Bone marrow (tissue), 2 donors: ENCODE measurements around the gene OSBPL5.

Experiments
- DNase-seq, 2 donors: peaks; one replicate each; lab custom pipeline; 2025; lab: John Stamatoyannopoulos, UW

OSBPL5 gene

DNA sequence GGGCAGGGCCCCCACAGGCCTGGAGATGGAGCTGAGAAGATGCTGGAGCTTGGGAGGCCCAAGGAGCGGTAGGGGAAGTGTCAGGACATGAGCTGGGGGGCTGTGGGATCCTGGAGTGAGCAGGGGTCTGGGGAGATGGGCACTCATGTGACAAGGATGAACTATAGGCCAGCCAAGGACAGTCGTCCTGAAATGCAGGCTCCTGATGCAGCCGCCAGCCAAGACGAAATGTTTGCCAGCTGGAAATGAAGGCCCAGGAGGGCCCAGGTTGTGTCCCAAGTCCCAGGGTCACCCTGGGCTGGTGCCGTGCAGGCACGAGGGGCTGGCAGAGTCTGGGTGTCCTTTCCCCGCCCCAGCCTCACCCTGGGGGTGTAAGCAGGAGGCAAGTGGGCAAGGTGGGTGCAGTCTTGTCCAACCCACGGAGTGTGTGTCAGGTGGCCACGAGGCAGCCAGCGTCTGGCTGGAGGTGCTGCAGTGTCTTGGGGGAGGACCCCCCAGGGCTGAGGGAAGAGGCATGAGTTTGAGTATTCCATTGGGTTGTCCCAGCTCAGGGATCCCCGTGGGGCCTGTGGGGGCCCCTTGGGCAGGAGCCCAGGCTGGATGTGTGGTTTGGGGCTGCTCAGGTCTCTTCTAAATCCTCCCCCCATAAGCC is 32.1 kb upstream of the OSBPL5 start:
- DNase-seq = no peak

DNA sequence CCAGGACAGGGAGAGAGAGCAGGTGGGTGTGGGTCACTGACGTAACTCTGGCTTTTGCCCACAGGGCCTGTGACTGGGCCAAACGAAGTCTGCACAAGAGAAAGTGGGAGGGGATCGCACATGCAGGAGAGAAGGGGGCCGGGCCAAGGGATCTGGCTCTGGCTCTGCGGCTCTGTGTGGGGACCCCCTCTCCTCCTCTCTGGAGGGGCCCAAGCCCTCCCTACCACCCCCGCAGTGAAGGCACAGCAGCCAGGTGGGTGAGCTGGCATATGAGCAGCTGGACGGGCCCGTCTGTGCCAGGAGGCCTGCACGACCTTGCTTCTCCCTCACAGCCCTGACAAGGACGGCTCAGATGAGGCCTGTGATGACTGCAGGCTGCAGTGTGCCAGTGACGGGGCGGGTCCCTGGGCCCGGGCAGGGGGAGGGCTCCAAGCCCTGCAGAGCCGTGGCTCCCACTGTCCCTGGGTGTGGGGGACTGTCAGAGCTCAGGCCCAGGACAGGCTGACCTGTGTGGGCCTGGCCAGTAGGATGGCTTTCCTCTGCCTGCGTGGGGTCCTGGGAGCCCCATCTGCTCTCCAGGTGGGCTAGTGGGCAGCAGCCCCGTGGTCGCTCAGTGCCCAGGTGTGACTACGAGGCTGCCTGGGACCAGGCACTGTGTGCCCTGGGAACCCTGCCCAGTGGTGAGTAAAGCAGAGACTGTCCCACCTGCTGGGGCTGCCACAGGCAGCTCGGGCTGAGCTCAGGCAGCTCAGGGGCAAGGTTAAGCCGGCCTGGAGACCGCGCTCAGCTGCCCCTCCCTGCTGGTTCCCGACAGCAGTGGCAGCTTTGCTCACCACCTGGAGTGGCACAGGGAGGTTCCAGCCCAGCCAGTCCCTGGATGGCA is 31.3 kb upstream of the OSBPL5 start:
- no peak for DNase-seq

DNA sequence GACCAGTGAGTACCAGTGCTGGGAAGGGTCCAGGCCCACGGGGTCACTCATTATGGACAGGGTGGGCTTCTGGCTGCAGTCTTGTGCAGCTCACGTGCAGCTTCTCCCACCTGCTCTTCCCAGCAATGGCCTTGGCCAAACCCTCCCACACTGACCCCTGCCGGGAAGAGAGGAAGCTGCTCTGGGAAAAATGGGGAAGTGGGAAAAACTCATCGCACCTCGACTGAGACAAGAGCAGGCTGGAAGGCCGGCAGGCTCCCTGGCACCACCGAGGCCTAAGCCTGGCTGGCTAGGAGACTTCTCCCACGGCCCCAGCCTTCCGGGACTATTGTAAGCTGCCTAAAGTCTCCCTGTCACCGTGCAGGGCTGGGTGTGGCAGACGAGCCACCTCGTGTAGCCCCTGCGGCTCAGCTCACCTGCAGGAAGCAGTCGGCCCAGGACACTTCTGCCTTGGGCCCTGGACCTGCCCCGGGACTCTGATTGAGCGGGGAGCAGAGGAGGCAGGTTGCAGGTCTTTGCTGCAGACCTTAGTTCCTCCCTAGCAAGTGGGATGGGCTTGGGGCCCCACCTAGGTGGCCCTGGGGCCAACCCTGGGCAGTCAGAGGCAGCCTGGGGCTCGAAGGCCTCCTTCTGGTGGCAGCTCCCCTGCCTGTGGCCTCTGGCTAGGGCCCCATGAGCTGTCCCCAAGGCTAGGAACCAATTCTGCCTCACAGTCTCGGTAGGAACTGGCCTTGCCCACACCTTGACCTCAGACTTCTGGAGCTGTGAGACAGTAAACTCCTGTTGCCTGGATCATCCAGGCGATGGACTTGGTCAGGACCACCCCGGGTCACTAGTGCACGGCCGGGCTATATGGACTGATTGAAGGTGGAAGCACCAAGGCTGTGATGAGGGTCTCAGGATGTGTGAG is 30.4 kb upstream of the OSBPL5 start:
- no peak for DNase-seq

DNA sequence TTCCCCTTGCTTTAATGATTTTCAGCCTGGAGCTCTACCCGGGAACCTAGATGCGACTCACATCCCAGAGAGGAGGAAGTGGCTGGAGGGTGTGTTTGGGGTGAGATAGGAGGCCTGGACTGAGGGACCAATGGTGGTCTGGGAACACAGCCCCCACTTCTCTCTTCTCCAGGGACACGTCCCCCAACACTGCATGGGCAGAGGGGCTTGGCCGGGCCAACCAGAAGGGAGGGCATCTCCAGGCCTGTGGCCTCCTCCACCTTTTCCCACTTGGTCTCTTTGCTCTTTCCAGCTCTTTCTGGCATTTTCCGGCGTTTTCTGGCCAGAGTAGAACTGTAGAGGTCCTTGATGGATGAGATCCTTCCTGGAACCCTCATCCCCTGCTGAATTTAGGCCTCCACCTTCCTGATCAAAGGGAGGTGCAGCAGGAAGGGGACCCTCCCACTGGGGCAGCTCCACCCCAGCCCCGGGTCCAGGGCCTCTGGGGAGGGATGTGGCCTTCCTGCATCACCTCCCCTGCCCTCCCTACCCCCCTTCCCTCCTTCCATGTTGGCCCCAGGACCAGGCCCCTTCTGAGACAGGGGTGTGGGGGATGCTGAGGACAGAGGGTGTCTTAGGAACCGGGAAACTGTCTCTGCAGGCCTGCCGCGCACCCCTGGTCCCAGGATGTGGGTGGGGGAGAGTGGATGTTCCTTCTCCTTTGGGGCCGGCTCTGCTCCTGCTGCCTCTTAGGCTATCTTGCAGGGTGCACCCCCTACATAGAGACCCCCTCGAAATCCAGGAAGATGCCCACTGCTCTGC is 29.1 kb upstream of the OSBPL5 start:
- no peak for DNase-seq

DNA sequence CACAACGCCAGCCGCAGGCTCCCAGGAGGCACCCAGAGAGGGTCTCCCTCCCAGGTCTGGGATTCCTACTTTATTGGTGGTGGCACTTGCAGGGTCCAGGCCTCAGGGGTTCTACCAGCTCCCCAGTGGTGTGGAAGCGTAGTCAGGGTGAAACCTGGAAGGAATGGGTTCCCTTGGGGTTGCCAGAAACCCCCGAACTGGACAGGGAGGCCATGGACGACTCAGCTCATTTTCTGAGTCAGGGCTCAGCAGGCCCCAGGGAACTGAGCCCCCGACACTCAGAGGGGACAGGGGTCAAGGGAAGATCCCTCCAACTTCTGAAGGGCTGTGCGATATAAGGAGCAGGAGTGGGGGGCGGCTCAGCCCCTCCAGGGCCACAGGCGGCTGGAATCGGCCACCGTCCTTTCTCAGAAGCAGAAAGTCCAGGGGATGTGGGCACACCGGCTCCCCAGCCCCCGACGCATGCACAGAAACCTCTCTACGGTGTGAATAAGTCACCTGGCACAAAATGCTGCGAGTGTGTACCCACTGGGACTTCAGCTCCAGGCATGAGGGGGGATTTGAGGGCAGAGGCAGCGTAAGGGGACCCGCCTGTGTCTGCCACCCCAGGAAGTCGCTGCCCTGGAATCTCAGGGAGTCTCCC is 28.4 kb upstream of the OSBPL5 start:
- DNase-seq = no peak

DNA sequence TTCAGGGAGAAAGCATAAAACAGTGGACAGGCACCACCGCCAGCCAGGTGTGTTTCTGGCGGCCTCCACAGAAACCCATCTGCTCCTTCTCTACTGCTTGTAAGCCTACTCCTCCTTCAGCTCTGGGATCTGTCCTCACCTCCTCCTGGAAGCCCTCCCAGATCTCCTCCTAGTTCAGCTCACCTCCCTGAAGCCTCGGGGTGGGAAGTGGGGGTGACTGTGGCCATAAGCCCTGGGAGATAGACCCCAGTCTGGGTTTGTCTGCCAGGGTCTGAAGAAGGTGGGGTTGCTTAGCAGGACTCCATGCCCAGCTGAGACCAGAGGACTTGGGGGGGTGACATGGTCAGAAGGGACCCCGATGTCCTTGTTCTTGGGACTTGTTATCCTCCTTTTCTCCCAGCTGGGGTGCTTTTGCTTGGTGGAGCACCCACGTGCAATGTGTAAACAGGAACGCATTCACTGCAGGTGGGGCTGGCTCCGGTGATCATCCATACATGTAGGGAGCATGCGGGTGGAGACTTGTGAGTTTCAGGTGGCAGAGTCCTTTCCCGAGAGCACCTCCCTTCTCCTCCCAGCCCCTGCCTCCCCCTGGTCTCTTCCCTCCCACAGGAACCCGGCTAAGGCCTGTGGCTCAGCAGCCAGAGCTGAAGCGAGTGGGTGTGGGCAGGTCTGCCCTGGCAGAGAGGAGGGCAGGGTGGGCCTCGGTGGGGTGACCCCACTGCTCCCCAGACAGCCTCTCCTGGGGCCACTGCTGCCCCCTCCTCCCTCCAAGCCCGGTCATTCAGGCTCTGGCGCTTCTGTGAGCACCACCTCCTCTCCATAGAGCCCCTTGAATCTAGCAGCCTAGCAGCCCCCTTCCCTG is 27.6 kb upstream of the OSBPL5 start:
- DNase-seq = no peak

DNA sequence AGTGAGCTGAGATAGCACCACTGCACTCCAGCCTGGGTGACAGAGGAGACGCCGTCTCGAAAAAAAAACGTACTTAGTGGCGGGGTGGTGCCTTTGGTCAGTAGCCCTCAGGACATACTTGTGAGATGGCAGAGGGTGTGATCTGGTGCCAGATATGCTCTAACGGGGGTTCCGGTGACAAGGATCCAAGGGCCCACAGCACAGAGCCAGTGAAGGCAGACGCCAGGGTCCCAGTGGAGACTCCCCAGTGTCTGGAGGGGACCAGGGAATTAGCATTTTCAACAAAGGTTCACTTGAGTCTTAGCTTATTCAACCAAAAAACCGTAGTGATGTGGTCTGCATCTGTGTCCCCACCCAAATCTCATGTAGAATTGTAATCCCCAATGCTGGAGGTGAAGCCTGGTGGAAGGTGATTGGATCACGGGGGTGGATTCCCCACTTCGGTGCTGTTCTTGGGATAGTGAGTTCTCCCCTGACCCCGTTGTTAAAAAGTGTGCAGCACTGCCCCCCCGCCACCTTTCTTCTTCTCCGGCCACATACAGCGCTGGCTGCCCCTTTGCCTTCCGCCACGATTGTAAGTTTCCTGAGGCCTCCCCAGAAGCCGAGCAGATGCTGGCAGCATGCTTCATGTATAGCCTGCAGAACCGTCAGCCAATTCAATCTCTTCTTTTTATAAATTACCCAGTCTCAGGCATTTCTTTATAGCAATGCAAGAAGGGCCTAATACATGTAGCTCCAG is 26.6 kb upstream of the OSBPL5 start:
- DNase-seq = no peak

DNA sequence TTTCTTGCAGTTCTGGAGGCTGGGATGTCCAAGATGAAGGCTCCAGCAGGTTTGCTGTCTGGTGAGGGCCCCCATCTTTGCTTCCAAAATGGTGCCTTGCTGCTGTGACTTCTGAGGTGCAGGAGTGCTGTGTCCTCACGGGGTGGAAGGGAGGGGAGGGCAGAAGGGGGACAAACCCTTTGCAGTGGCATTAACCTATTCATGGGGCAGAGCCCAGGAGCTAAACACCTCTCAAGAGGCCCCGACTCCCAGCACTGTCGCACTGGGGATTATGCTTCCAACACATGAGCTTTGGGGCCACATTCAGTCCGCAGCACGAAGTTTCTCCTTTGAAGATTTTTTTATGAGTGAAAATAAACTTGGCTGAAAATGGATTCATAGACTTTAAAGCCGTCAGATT is 25.5 kb upstream of the OSBPL5 start:
- no peak for DNase-seq

DNA sequence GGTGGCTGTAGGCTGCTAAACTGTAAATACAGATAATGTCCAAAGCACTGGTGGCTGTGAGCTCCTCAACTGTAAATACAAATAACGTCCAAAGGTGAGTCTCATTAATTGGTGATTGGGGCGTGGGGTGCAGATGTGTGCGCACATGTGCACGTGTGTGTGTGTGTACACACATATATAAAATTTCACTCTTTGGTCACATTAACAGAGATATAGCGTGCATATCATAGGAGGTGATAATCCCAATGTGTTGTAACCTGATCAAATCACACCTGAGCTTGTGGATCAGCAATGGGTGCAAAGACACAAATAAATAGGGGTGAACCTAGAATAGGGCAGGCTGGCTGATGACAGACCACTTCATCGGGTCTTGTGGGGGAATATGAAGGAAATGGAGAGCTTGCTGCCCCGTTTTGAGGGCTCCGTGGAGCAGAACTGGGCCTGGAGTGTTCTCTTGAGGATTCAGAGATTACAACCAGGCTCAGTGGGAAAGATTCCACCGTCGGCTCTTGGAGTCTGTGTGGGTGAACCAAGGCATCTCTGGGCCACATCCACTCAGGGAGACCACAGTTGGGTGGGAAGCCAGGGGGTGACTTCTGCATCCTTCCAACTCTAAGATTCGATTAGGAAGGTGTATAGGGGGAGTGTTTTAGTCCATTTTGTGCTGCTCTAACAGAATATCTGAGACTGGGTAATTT is 24.9 kb upstream of the OSBPL5 start:
- no peak for DNase-seq

DNA sequence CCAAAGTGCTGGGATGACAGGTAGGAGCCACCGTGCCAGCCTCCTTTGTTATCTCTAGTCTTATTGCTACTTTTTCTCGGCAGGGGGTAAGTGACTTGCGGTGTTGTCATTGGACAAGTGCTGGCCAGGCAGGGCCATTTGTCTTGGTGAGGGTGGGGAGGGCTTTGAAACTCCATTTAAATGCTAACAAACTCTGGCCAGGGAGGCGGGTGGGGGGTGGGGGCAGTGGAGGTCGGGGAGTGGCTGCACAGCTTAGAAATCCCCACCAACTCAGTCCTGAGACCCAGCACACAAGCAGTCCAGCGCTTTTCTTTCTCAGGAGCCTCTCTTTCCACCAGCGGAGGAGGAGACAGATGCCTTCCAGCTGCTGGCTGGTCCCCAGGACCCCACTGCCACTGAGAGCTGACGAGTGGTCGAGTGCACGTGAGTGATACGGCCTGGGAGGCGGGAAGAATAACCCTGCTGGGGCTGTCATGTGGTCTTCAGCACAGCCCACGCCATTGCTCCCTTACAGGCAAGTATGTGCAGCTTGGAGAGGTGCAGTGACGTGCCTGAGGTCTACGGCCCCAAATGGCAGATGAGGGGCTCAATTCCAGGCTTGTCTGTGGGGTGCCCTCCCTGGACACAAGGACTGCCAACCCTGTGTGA is 24.2 kb upstream of the OSBPL5 start:
- no peak for DNase-seq

DNA sequence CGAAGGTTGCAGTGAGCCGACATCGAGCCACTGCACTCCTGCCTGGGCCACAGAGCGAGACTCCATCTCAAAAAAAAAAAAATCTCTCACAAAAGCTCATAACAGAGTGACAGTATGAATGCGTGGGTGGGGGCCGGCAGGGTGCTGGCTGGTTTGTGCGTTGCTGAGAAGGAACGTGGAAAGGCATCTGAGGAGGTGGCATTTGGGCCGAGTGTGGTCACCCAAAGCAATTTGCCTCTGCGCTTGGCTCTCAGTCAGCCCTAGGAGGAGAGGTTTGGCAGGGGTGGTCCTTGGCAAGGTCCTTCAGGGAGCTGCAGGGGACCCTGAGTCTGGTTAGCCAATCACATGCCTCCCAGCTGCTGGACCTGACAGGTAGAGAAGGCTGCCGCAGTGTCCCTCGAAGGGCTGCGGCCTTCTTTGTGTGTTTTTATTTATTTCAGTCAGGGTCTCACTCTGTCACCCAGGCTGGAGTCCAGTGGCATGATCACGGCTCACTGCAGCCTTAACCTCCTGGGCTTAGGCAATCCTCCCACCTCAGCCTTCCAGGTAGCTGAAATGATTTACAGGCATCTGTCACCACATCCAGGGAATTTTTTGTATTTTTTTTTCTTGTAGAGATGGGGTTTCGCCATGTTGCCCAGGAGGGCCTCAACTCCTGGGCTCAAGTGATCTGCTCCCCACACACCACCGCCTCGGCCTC is 23.5 kb upstream of the OSBPL5 start:
- DNase-seq = no peak

DNA sequence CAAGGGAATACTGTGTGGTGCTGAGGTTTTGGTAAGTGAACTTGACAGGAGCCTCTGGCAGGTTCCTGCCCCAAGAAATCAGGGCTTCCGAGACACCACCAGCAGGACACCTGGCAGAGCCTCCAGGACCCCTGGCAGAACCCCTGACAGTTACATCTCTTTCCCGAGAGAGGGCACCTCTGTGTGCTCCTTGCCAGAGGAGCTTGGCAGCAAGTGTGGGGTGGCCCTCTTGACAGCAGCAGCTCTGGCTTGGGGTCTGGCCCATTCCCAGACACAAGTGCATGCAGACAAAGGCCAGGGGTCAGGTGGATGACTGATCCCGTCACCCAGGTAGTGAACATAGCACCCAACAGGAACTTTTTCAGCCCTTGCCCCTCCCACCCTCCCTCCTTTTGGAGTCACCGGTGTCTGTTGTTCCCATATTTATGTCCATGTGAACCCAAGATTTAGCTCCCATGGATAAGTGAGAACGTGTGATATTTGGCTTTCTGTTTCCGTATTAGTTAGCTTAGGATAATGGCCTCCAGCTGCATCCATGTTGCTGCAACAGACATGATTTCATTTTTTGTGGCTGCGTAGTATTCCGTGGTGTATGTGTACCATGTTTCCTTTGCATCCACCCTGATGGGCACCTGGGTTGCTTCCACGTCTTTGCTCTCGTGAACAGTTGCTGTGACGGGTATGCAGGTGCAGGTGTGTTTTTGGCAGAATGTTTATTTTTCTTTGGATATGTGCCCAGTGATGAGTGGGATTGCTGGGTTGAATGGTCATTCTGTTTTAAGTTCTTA is 21.2 kb upstream of the OSBPL5 start:
- DNase-seq = no peak

DNA sequence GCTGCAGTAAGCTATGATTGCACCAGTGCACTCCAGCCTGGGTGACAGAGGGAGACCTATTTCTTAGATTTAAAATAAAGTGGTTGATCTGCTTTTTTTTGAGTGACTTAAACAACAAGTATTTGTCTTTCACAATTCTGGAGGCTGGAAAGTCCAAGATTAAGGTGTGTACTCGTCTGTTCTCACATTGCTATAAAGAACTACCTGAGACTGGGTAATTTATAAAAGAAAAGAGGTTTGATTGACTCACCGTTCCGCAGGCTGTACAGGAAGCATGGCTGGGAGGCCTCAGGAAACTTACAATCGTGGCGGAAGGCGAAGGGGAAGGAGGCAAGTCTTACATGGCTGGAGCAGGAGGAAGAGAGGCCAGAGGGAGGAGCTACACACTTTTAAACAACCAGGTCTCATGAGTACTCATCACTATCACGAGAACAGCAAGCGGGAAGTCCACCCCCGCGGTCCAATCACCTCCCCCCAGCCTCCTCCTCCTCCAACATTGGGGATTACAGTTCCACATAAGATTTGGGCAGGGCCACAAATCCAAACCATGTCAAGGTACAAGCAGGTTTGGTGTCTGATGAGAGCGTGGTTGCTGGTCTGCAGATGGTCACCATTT is 19.7 kb upstream of the OSBPL5 start:
- DNase-seq = no peak

DNA sequence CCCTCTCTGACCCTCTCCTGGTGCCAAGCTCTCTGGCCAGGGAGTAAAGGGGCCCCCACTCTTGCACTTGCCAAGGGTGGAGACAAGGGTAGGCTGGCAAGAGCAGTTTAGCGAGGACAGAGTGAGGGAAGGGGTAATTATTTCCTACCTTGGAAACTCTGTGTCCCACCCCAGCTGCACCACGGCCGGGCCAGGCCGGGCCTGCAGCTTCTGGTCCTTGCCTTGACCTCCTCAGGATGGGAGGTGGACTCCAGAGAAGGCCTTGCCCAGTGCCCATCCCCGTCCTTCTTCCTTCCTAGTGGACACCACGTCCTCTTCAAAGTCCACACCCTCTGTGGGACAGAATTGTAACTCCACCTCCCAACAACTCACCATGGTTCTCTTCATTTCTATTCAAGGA is 18.4 kb upstream of the OSBPL5 start:
- no peak for DNase-seq

DNA sequence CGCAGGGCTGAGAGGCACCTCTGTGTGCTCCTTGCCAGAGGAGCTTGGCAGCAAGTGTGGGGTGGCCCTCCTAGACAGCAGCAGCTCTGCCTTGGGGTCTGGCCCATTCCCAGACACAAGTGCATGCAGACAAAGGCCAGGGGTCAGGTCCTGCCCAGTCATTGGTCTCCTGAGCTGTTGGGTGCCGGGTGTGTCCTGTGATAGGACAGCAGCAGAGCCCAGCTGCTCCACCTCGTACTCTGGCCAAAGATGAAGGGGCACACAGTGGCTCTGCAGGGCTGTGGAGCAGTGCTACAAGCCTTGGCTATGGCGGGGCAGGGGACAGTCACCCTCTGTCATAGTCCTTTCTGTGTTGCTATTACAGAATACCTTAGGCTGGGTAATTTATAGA is 17.3 kb upstream of the OSBPL5 start:
- DNase-seq = no peak

DNA sequence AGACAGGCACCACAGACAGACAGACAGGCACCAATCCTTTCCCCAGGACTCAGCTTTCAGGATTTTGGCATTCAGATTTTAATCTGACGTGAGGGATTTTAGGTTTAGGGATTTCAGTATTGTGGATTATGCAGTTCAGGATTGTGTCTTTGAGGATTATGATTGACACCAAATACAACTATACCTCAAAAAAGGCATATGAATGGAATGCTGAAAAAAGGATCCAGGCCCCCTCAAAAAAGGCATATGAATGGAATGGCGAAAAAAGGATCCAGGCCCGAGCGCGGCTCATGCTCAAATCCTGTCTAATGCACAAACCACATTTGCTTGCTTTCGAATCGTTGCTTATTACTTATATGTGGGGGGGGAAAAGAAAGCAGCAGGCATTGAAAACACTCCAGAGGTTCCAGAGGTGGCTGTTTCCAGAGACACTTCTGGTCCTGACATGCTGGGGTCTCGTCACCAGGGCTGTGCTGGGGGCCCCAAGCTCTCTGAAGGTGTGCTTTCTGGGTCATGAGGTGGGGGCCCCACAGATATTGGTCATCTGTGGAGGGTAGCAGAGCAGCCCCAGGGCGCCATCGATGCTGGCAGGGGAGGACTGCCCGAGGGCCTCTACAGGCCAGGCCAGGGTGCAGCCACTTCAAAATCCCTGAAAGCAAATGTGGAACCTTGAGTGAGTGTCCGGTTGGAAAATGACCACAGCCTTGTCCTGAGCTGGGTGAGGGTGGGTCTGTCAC is 16.8 kb upstream of the OSBPL5 start:
- DNase-seq = no peak
